Measurements from ENCODE around the gene TTC38. TPM values are rescaled to one million over a fixed set of nuclear protein-coding genes. Genes with fewer than 3 reads are reported as not detected.
"Not testable (repeated sequence)": the region's sequence is repeated elsewhere in the genome, so short reads cannot be mapped to it uniquely, and the experiment has no call there.

Gene TTC38
- total and polyA plus RNA-seq, 4 experiments from 2014 or later, result 3.9 to 8.2 (median 5.3) TPM

DNA sequence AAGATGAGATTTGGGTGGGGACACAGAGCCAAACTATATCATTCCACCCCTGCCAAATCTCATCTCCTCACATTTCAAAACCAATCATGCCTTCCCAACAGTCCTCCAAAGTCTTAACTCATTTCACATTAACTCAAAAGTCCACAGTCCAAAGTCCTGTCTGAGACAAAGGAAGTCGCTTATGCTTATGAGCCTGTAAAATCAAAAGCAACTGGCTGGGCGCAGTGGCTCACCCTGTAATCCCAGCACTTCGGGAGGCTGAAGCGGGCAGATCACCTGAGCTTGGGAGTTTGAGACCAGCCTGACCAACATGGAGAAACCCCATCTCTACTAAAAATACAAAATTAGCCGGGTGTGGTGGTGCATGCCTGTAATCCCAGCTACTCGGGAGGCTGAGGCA, 3.3 kb upstream of the TTC38 start:
- H3K27ac ChIP-seq (ENCODE audit: low read depth, low read length); H3K9me3 ChIP-seq (ENCODE audit: control insufficient read depth in 1 of 2, low read length in 2 of 2); H3K36me3 Mint-ChIP-seq; H3K27ac Mint-ChIP-seq; H3K36me3 ChIP-seq (ENCODE audit: insufficient read depth, low read length); POLR2A ChIA-PET (ENCODE audit: partially characterized antibody); CTCF ChIA-PET (ENCODE audit: partially characterized antibody); H3K4me3 ChIP-seq (ENCODE audit: low read length in 2 of 2); intact Hi-C loops (cut with micrococcal nuclease); H3K9me3 Mint-ChIP-seq; DNase-seq: not testable (repeated sequence)
- Histone ChIP-seq H3K27me3 (ENCODE audit: insufficient read depth, low read length) (peaks cover 17% of the 10 kb centered on the region), H3K4me1 (ENCODE audit: insufficient read depth, low read length) (peaks cover 11% of the 10 kb centered on the region)
- Mint-ChIP-seq H3K4me3 (peak overlapping the region in 1 of 8 donors; percentile 20), H3K4me1 (peaks cover 7 to 27% (median 11%) of the 10 kb centered on the region in 4 donors), H3K27me3 (peaks cover 36 to 45% of the 10 kb centered on the region in 2 donors)

DNA sequence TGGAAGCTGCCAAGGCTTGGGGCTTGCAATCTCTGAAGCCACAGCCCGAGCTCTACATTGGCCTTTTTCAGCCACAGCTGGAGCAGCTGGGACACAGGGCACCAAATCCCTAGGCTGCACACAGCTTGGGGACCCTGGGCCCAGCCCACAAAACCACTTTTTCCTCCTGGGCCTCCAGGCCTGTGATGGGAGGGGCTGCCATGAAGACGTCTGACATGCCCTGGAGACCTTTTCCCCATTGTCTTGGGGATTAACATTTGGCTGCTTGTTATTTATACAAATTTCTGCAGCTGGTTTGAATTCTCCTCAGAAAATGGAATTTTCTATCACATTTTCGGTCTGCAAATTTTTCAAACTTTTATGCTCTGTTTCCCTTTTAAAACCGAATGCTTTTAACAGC, 2.2 kb upstream of the TTC38 start:
- H3K4me3 ChIP-seq (ENCODE audit: low read length in 2 of 2); H3K4me3 Mint-ChIP-seq; H3K9me3 ChIP-seq (ENCODE audit: control insufficient read depth in 1 of 2, low read length in 2 of 2); H3K27ac ChIP-seq (ENCODE audit: low read depth, low read length); H3K36me3 Mint-ChIP-seq; DNase-seq; H3K27ac Mint-ChIP-seq; H3K36me3 ChIP-seq (ENCODE audit: insufficient read depth, low read length); H3K9me3 Mint-ChIP-seq; intact Hi-C loops (cut with micrococcal nuclease); POLR2A ChIA-PET (ENCODE audit: partially characterized antibody): not testable (repeated sequence)
- CTCF ChIA-PET (ENCODE audit: partially characterized antibody), result interaction anchor here (1.4 kb wide), 1 partner anchor 30 kb away, joined by 3 read pairs; no protein-coding TSS in a partner anchor
- H3K4me1 ChIP-seq (ENCODE audit: insufficient read depth, low read length), result peaks cover 11% of the 10 kb centered on the region
- Mint-ChIP-seq H3K4me1 (peaks cover 9 to 32% (median 15%) of the 10 kb centered on the region in 4 donors), H3K27me3 (peaks cover 27 to 34% of the 10 kb centered on the region in 2 donors)
- H3K27me3 ChIP-seq (ENCODE audit: insufficient read depth, low read length), result peaks cover 17% of the 10 kb centered on the region

DNA sequence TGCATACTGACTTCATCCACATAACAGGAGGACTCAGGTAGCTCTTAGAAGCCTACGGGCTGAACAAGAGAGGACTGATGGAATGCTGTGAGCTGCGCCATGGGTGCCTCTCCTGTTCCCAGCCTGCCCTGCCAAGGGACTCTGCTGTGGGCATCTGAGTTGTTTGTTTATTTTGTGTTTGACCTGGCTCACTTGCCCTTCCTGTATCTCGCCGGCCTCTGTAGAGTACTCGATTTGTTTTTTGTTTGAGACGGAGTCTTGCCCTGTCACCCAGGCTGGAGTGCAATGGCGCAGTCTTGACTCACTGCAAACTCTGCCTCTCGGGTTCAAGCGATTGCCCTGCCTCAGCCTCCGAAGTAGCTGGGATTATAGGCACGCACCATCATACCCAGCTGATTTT, 1.8 kb downstream of the TTC38 start:
- ChIA-PET POLR2A (ENCODE audit: partially characterized antibody) (interaction anchor here (3.3 kb wide), 1 partner anchor 19 kb away, joined by 25 read pairs; the partner anchor contains the start of gene CDPF1), CTCF (ENCODE audit: partially characterized antibody) (interaction anchor here (1.4 kb wide), 1 partner anchor 27 kb away, joined by 4 read pairs; no protein-coding TSS in a partner anchor)
- no peak overlapping the region for H3K4me3 ChIP-seq (ENCODE audit: low read length in 2 of 2)
- peaks cover 1 to 4% of the 10 kb centered on the region in 2 donors for H3K27me3 Mint-ChIP-seq
- no peak overlapping the region for H3K27ac ChIP-seq (ENCODE audit: low read depth, low read length)
- H3K4me3 Mint-ChIP-seq, result peak overlapping the region in 5 of 8 donors; percentile 60 to 91 (median 66)
- no peak for DNase-seq
- peaks cover 9 to 27% (median 15%) of the 10 kb centered on the region in 4 donors for H3K4me1 Mint-ChIP-seq
- intact Hi-C loops (cut with micrococcal nuclease), result no loop called here
- peaks cover 6% of the 10 kb centered on the region for H3K27me3 ChIP-seq (ENCODE audit: insufficient read depth, low read length)
- peaks cover 3 to 7% of the 10 kb centered on the region in 2 donors for H3K36me3 Mint-ChIP-seq
- H3K27ac Mint-ChIP-seq, result peak overlapping the region in 2 of 7 donors; percentile 43 to 81
- H3K4me1 ChIP-seq (ENCODE audit: insufficient read depth, low read length), result peaks cover 11% of the 10 kb centered on the region
- no peaks in the 10 kb centered on the region for H3K36me3 ChIP-seq (ENCODE audit: insufficient read depth, low read length)
- peaks cover 0 to 4% (median under 1%) of the 10 kb centered on the region in 8 donors for H3K9me3 Mint-ChIP-seq
- no peaks in the 10 kb centered on the region for H3K9me3 ChIP-seq (ENCODE audit: control insufficient read depth in 1 of 2, low read length in 2 of 2)

DNA sequence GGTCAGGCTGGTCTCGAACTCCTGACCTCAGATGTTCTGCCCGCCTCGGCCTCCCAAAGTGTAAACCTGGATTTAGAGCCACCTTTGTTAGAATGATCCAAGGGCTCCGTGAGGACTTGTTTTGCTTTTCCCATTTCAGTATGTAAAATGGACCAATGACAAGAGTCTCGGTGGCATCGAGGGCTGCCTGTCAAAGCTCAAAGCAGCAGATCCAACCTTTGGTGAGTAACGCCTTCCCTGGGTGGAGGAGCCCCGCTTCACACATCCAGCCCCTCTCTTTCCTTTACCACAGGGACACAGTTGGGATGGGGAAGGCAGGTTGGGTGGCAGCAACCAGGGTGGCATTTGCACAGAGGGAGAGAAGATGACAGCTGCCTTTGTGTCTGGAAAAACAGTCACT, 4.4 kb downstream of the TTC38 start:
- H3K4me3 ChIP-seq (ENCODE audit: low read length in 2 of 2), result no peak overlapping the region
- intact Hi-C loops (cut with micrococcal nuclease), result no loop called here
- H3K27me3 Mint-ChIP-seq, result no peaks in the 10 kb centered on the region
- H3K36me3 Mint-ChIP-seq, result peaks cover 14 to 22% of the 10 kb centered on the region in 2 donors
- H3K4me1 ChIP-seq (ENCODE audit: insufficient read depth, low read length), result peaks cover 9% of the 10 kb centered on the region
- no peaks in the 10 kb centered on the region for H3K36me3 ChIP-seq (ENCODE audit: insufficient read depth, low read length)
- DNase-seq, result no peak
- CTCF ChIA-PET (ENCODE audit: partially characterized antibody), result interaction anchor here (1.0 kb wide), 1 partner anchor 22 kb away, joined by 3 read pairs; the partner anchor contains the start of gene CDPF1
- H3K4me3 Mint-ChIP-seq, result no peak overlapping the region
- no peak overlapping the region for H3K27ac Mint-ChIP-seq
- no peaks in the 10 kb centered on the region for H3K27me3 ChIP-seq (ENCODE audit: insufficient read depth, low read length)
- no peaks in the 10 kb centered on the region for H3K9me3 ChIP-seq (ENCODE audit: control insufficient read depth in 1 of 2, low read length in 2 of 2)
- POLR2A ChIA-PET (ENCODE audit: partially characterized antibody), result no interaction called here
- H3K27ac ChIP-seq (ENCODE audit: low read depth, low read length), result no peak overlapping the region
- H3K9me3 Mint-ChIP-seq, result peaks cover 0 to 2% (median 0%) of the 10 kb centered on the region in 8 donors
- H3K4me1 Mint-ChIP-seq, result peaks cover 7 to 24% (median 13%) of the 10 kb centered on the region in 4 donors

DNA sequence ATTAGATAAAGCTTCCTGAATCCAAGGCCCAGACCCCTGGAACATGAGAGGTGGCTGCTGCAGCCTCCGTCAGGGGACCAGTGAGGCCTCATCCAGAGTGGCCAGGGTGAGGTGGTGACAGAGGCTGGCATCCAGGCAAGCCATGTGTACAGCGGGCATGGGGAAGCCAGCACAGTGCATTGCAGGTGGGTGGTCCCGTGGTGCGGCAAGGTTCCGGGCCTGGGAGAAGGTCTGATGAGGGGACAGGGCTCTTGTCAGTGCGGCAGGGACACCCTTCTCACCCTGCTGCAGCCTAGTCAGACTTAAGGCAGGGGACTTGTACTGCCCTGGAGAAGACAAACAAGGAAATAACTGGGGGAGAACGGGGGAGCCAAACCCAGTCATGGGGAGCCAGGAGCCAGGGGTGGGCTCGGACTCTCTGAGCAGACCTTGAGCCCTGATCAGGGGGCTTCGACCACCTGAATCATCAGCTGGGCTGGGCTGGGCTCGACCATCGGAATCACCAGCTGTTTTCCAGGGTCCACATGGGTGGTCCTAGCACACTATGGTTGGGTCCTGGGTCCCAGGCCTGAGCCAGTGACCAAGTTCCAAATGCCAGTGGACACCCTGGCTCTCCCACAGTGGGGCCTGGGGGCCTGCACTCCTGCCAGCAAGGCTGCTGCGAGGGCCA, 5.1 kb downstream of the TTC38 start:
- Mint-ChIP-seq H3K9me3 (peaks cover 0 to 2% (median 0%) of the 10 kb centered on the region in 8 donors), H3K4me1 (peaks cover 5 to 18% (median 7%) of the 10 kb centered on the region in 4 donors), H3K4me3 (no peak overlapping the region), H3K36me3 (peaks cover 13 to 23% of the 10 kb centered on the region in 2 donors), H3K27me3 (no peaks in the 10 kb centered on the region), H3K27ac (no peak overlapping the region)
- Histone ChIP-seq H3K9me3 (ENCODE audit: control insufficient read depth in 1 of 2, low read length in 2 of 2) (no peaks in the 10 kb centered on the region), H3K27me3 (ENCODE audit: insufficient read depth, low read length) (no peaks in the 10 kb centered on the region), H3K36me3 (ENCODE audit: insufficient read depth, low read length) (no peaks in the 10 kb centered on the region), H3K27ac (ENCODE audit: low read depth, low read length) (no peak overlapping the region), H3K4me1 (ENCODE audit: insufficient read depth, low read length) (peaks cover 6% of the 10 kb centered on the region), H3K4me3 (ENCODE audit: low read length in 2 of 2) (no peak overlapping the region)
- intact Hi-C loops (cut with micrococcal nuclease), result no loop called here
- DNase-seq, result no peak
- CTCF ChIA-PET (ENCODE audit: partially characterized antibody), result interaction anchor here (1.0 kb wide), 1 partner anchor 22 kb away, joined by 3 read pairs; the partner anchor contains the start of gene CDPF1
- POLR2A ChIA-PET (ENCODE audit: partially characterized antibody), result no interaction called here

DNA sequence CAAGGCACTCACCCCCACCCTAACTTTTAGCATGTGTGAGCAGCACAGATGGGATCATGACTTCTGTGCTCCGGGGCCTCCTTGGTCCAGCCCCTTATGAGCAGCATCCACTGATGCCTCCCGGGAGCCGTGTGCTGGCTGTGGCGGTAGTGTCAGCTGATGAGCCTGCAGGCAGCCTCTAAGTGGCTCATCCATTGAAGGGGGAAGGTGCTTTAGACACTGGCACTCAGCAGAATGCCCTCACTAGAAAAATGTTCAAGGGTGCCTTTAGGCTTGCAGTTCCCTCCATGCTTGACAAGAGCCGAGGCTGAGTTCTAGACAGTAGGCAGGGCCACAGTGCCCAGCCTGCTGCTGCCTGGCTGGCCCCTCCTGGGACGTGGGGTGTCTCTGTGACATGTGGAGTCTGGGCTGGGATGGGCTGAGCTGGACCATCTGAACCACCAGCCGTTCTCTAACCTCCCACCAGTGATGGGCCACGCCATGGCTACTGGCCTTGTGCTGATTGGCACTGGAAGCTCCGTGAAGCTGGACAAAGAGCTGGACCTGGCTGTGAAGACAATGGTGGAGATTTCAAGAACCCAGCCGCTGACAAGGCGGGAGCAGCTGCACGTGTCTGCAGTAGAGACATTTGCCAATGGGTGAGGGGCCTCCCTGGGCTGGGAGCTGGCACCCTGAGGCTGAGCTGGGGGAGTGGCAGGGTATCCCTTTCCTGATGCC, 5.8 kb downstream of the TTC38 start:
- Mint-ChIP-seq H3K27me3 (no peaks in the 10 kb centered on the region), H3K36me3 (peaks cover 19 to 29% of the 10 kb centered on the region in 2 donors), H3K27ac (no peak overlapping the region), H3K9me3 (peaks cover 0 to 2% (median 0%) of the 10 kb centered on the region in 8 donors), H3K4me1 (peaks cover 2 to 12% (median 6%) of the 10 kb centered on the region in 4 donors), H3K4me3 (no peak overlapping the region)
- DNase-seq, result no peak
- peaks cover under 1% of the 10 kb centered on the region for H3K4me1 ChIP-seq (ENCODE audit: insufficient read depth, low read length)
- POLR2A ChIA-PET (ENCODE audit: partially characterized antibody), result no interaction called here
- H3K9me3 ChIP-seq (ENCODE audit: control insufficient read depth in 1 of 2, low read length in 2 of 2), result no peaks in the 10 kb centered on the region
- H3K27ac ChIP-seq (ENCODE audit: low read depth, low read length), result no peak overlapping the region
- CTCF ChIA-PET (ENCODE audit: partially characterized antibody), result no interaction called here
- no peak overlapping the region for H3K4me3 ChIP-seq (ENCODE audit: low read length in 2 of 2)
- intact Hi-C loops (cut with micrococcal nuclease), result no loop called here
- H3K27me3 ChIP-seq (ENCODE audit: insufficient read depth, low read length), result no peaks in the 10 kb centered on the region
- H3K36me3 ChIP-seq (ENCODE audit: insufficient read depth, low read length), result no peaks in the 10 kb centered on the region

DNA sequence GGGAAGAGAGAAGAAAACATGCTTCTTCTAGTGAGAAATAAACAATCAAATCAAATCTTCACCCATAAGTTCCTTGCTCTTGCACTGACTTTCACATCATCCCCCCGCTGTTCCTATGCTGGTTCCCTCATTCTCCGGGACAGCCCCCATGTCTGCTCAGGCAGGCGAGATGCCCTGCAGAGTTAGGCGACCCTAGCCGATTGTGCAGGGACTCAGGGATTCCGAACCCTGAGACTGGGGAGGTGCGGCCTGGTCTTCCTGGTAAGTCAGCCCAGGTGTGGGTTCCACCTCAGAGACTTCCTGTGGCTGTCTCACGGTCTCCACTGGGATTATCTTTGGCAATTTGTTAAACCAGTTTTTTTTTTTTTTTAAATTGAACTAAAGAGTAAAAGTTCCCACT, 6.6 kb downstream of the TTC38 start:
- Mint-ChIP-seq H3K4me1 (peaks cover 2 to 8% (median 4%) of the 10 kb centered on the region in 4 donors), H3K9me3 (peaks cover 0 to 2% (median 0%) of the 10 kb centered on the region in 8 donors), H3K4me3 (no peak overlapping the region), H3K36me3 (peaks cover 19 to 29% of the 10 kb centered on the region in 2 donors), H3K27ac (no peak overlapping the region), H3K27me3 (no peaks in the 10 kb centered on the region)
- ChIA-PET CTCF (ENCODE audit: partially characterized antibody) (no interaction called here), POLR2A (ENCODE audit: partially characterized antibody) (no interaction called here)
- Histone ChIP-seq H3K36me3 (ENCODE audit: insufficient read depth, low read length) (no peaks in the 10 kb centered on the region), H3K4me1 (ENCODE audit: insufficient read depth, low read length) (no peaks in the 10 kb centered on the region), H3K27me3 (ENCODE audit: insufficient read depth, low read length) (no peaks in the 10 kb centered on the region), H3K9me3 (ENCODE audit: control insufficient read depth in 1 of 2, low read length in 2 of 2) (no peaks in the 10 kb centered on the region), H3K4me3 (ENCODE audit: low read length in 2 of 2) (no peak overlapping the region), H3K27ac (ENCODE audit: low read depth, low read length) (no peak overlapping the region)
- intact Hi-C loops (cut with micrococcal nuclease), result no loop called here
- DNase-seq, result no peak

All from CD4-positive, alpha-beta memory T cell (primary cell).